GM21526 (cell line): ENCODE data around the gene RGR.

ENCODE experiments used
- ATAC-seq: cut with Tn5 transposase; IDR thresholded peaks from one replicate; pipeline ENCODE4 v1.9.1; 2021; ENCODE audit warnings: moderate library complexity; ENCODE audit not compliant: unreplicated experiment, low FRiP score

Gene RGR

DNA sequence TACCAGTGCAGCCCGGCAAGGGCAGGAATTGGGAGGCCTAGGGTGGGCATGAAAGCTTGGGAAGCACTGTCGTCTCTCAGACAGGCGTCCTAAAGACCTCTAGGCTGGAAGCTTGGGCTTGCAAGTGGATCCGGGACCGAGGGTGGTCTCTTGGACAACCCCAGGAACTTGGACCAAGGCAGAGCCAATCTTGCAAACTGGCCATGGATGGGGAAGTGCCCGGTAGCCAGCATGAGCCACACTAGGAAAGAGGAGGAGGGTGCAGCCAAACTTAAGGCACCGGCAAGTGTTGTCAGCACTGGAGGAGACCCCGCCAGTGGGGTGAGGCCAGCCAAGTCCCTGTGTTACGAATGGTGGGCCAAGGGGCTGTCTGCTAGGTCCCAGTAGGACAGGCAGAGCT lies 28.0 kb upstream of the RGR start:
- ATAC-seq: no peak

- ATAC-seq: no peak
Observed at GRCh38 chr10:84217746-84218145, 27.1 kb upstream of the RGR start.

DNA sequence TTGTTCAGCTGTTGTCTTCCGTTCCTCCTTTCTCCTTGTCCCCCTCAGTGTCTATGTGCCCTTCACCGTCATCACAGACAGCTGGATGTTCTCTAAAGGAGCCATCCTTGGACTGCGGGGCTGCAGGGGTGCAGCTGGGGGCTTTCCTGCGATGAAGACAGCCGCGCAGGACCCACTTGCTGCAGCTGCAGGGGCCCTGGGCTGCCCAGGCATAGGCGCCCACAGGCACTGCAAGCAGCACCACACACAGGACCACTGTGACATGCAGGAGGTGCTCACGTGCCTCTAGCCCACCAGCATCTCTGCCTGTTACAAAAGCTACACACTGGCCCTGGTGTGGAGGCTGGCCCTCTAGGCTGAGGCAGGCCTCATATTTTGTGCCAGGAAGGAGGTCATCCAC lies 22.9 kb upstream of the RGR start:
- ATAC-seq: no peak

- ATAC-seq: no peak
Observed at GRCh38 chr10:84224411-84225028, 20.3 kb upstream of the RGR start.

GRCh38 chr10:84225427-84226173 lies 19.3 kb upstream of the RGR start, which contains the start of gene LRIT2:
LRIT2 (minus strand) TSS chr10:84225544; CDS start chr10:84225520, 24 bp downstream.
- ATAC-seq: no peak

DNA sequence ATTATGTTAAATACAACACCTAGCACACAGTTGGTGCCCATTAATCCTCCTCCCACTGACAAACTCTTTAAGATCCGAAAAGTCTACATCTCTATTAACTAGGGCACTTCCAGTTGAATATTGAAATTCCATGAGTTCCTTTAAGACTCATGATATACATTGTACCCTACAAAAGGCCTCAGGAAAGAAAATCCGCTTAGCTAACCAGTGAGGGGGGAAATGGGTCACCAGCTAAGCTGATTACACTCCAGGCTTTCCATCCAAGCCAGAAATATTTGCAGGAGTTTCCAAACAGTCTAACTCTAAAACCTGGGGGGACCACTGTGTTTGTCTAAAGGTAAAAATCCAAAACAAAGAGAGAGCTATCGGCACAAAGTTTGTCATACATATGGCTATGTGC lies 18.2 kb upstream of the RGR start:
- no peak for ATAC-seq

DNA sequence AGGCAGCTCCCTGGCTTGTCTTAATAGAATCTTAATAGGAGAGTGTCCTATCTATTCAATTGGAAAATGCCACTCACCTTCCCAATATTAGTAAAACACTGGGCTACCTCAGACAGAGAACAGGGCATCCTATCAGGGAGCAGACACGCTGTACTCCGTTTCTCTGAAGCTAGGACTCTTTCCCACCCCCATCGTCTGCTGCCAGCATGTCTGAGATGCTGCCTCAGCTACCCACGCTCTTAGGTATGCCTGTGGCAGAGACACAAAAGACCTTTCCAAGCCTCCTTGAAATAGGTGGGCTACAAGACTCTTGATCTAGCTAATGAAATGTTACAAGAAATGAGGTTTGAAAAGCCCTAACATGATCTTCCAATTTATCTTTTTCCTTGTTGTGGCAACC lies 17.0 kb upstream of the RGR start:
- no peak for ATAC-seq

DNA sequence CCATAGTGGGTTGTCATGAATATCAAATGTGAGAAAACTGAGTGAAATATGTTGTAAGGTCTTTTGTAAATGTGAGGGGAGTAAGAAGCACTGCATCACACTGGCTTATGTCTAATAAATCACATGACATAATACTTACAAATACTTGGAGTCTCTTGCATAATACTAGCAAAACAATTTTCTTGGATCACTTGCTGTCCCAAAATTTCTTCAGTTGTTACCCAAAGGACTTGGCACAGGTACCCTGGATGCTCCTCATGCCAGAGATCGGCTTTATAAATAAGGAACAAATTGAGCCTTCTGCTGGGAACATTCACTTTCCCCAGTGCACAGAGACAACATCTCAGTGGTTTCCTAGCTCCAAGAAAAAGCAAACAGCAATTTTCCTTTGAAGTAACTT lies 14.5 kb upstream of the RGR start:
- no peak for ATAC-seq

- no peak for ATAC-seq
Observed at GRCh38 chr10:84232376-84232775, 12.5 kb upstream of the RGR start.

DNA sequence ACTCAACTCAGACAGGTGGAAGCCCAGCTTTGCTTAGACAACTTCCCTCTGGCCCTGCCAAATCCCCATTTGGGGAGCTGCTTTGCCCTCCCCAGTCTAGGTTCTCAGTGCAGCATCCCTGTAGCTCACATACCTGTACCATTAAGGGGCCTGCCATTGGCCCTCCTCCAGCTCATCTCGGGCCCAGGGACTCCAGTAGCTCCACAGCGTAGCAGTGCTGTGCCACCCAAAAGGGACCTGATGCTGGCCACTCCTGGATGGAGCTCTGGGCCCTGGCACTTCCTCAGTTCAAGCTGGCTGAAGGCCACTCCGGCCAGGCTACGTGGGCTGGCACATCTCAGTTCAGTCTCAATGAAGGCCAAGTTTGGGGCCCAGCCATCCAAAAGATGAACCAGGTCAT lies 10.9 kb upstream of the RGR start:
- no peak for ATAC-seq

DNA sequence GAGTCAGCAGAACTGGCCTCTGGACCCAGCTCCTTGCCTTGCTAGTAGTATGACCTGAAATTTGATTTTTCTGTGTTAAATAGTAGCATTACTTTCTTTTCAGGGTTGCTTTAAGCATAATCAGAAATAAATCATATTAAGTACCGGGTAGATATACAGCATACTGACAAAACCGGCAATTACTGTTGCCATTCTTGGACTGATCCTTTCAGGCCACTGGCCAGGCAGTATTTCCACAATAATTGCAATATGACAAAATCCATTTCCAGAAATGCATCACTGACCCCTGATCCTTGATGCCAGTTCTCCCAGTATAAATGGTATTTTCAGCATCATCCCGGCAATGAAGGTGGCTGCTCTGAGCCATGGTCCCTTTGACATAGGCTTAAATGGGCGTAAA lies 10.4 kb upstream of the RGR start:
- no peak for ATAC-seq

DNA sequence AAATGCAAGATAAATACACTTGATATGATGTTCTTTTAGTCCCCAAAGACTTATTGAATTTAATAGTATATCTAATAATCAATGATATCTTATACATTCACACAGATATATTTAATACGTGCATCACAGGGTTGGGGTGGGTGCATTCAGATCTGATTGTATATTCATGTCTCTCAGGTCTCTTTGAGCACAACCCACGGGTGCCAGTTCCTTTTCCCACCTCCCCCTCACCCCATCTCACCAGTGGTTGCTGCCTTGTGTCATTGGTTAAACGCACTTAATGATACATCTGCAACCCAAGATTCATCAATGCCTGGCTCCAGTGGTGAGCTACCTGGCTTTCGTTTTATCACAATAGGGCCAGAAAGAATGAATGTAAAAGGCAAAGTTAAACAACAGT lies 9.8 kb upstream of the RGR start:
- no peak for ATAC-seq

DNA sequence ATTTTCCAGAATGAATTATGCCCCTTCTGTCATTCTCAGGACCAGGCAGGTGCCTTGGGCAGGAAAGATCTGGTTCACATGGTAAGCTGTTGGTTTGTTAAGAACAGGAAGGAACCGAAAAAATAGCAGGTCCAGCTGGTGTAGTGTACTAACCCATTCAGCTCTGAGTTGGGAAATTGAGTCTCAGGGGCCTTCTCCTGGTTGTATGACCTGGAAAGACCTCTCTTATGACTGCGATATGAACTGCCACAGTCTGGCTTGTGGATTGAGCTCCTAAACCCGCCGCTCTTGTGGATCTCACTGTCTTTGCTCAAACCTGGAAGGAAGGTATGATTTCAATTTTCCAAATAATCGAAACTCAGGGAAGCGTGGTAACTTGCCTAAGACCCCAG lies 8.1 kb upstream of the RGR start:
- no peak for ATAC-seq

GRCh38 chr10:84237199-84238051 lies 7.4 kb upstream of the RGR start:
- ATAC-seq: no peak

GRCh38 chr10:84238909-84239308 lies 5.9 kb upstream of the RGR start:
- ATAC-seq: no peak

DNA sequence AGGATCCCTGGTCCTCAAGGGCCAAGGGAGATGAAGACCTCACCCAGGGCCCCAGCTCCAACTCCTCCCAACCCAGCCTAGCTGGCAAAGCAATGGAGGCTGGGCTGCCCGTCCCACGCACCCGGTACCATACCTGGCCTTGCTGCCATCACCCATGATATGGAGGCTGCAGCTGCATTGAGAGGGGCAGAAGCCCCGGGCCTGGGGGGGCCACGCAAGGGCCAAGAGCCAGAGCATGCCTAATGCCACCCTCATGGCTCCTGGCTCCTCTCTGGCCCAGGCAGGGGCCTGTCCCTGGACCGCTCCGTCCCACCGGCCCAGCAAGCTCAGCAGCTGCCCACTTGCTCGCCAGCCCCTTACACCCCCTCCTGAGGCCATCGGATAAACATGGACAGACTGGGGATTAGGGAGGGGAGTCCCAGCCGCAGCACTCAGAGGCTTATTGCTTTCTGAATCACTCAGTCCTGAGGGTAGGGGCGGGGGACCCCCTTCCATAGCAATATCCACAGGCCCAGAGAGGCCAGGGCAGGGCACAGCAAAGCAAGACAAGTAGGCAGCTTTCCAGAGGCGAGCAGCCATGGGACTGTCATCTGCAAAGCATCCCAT lies 3.6 kb upstream of the RGR start, which contains the start of gene LRIT1:
TSS of gene LRIT1 (minus strand) at position 362 of the 606 bp plus-strand sequence. CDS start at position 255, 107 bp downstream.
- ATAC-seq: no peak

DNA sequence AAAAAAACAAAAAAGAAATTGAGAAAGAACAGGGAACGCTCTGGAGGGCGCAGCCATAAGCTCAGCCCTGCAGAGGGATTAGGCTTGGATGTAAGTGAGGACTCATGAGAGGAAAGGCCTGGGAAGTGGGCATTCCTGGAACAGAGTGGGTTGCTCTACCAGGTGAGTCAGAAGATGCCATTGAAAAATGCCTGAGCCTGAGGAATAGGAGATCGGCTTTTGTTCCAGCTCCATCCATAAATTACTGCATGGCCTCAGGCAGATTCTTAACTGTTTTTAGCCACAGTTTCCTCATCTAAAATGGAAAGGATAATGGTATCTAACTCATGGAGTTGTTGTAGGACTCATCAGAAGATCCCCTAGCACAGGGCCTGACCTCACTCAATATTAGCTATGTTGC lies 1.1 kb upstream of the RGR start:
- no peak for ATAC-seq

GRCh38 chr10:84247496-84247895 lies 2.6 kb downstream of the RGR start:
- ATAC-seq: no peak

- no peak for ATAC-seq
Observed at GRCh38 chr10:84248794-84249193, 3.9 kb downstream of the RGR start.

DNA sequence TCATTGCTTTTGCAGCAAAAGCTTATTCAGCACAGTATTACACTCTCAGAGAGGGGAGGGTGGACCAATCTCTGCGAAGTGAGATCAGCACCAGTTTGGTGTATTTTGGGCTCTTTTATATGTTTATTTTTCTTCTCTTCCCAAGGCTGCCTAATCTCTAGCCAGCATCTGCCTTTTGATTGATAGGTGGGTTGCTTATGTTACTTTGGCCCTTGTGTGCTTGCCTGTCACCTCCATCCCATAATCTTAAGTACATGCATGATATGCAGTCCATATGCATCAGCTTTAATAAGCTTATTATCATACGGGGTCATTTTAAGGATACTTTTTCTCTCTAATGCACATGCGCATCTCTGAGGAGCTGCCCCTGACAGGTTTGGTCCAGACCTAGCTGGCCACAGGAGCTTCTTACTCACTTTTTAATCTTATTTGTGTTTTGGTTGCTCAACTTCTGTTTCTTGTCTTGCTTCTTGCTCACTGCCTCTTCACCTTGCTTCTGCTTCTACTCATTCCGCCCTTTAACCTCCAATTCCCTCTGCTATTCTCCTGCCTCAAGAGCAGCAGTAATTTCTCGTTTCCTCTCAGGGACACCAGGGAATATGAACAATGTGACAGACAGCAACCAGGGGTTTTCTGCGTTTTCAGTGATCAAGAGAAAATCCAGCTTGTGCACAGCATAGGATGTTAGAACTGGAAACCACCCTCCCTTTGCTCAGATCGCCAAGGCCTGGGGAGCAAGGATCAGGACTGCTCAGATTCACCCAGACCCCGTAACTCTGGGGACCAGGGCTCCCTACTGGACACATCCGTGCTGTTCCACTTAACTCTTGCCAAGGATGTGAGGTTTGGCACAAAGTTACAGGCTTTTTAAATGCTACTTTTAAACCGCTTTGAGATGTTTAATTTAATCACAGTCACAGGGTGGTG lies 10.0 kb downstream of the RGR start:
- ATAC-seq: no peak
